GM10266 (cell line): ENCODE data around the gene PLCG1.

Experiments
- DNase-seq: peaks from one replicate; pipeline ENCODE4 v3.0.0; 2012; ENCODE audit errors: extremely low spot score
- CTCF ChIP-seq: IDR thresholded peaks from 2 replicates; pipeline ENCODE4 v1.5.1; 2012; ENCODE audit warnings: mild to moderate bottlenecking, low read depth; ENCODE audit not compliant: control insufficient read depth, insufficient read depth; ENCODE audit errors: missing control alignments

The PLCG1 gene

GRCh38 chr20:41098703-41099250 is 38.6 kb upstream of the PLCG1 start:
- no peak for DNase-seq
- no peak for TF ChIP-seq CTCF

- no peak for DNase-seq
- TF ChIP-seq CTCF: no peak
These were observed 37.3 kb upstream of the PLCG1 start for GRCh38 chr20:41100001-41100480.

DNA sequence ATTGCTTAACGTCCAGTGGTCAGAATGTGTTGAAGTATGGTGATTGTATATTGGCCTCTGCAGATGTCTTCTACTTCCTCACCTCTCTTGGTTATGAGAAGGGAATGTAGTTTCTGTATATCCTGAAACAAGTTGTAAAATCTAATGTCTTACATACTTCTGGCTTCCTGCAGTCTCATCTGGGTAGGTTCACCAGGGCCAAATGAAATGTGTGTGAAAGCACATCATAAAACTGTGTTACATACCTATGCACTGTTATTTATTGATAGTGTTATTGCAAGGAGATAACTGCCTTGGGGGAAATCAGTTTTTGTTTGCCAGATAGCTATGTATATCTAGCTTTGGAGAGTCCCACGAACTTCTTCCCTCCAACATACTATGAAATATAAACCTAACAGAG is 35.7 kb upstream of the PLCG1 start:
- DNase-seq: no peak
- TF ChIP-seq CTCF: no peak

GRCh38 chr20:41108531-41108930 is 28.8 kb upstream of the PLCG1 start:
- TF ChIP-seq CTCF: no peak
- DNase-seq: no peak

DNA sequence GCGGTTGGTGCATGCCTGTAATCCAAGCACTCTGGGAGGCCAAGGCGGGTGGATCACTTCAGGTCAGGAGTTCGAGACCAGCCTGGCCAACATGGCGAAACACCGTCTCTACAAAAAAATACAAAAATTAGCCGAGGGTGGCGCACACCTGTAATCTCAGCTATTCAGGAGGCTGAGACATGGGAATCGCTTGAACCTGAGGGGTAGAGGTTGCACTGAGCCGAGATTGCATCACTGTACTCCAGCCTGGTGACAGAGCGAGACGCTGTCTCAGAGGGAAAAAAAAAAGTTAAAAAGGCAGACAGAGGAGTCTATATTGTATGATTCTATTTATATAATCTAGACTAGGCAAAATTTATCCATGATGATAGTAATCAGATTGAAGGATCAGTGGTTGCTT is 27.3 kb upstream of the PLCG1 start:
- no peak for DNase-seq
- no peak for TF ChIP-seq CTCF

- no peak for DNase-seq
- no peak for TF ChIP-seq CTCF
These were observed 26.3 kb upstream of the PLCG1 start for GRCh38 chr20:41110930-41111577.

DNA sequence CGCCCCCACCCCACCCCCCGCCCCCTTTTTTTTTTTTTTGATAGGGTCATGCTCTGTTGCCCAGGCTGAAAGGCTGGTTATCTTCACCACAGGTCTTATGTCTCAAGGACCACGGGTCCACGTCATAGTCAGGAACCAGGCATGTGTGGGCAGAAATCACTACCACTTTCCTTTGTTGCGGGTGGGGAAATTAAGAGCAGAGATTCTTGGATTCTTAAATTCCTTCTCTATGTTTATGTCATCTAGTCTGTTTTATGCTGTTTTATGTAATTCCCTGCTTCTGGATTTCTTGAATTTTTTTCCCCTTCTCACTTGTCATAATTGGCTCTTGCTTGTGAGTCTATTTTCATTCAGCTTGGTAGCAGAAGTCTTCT is 25.8 kb upstream of the PLCG1 start:
- no peak for TF ChIP-seq CTCF
- DNase-seq: peak; percentile 13
